RCC 7860 (cell line): ENCODE results near the gene FEN1.

ENCODE experiments used
- DNase-seq: peaks from one replicate; pipeline ENCODE4 v3.0.0-alpha.2; 2015; ENCODE audit warnings: low spot score
- FAIRE-seq: peaks from 2 replicates; lab custom pipeline; 2012; peaks lifted over from hg19 to GRCh38; lab: Jason Lieb, UNC

FEN1 gene

DNA sequence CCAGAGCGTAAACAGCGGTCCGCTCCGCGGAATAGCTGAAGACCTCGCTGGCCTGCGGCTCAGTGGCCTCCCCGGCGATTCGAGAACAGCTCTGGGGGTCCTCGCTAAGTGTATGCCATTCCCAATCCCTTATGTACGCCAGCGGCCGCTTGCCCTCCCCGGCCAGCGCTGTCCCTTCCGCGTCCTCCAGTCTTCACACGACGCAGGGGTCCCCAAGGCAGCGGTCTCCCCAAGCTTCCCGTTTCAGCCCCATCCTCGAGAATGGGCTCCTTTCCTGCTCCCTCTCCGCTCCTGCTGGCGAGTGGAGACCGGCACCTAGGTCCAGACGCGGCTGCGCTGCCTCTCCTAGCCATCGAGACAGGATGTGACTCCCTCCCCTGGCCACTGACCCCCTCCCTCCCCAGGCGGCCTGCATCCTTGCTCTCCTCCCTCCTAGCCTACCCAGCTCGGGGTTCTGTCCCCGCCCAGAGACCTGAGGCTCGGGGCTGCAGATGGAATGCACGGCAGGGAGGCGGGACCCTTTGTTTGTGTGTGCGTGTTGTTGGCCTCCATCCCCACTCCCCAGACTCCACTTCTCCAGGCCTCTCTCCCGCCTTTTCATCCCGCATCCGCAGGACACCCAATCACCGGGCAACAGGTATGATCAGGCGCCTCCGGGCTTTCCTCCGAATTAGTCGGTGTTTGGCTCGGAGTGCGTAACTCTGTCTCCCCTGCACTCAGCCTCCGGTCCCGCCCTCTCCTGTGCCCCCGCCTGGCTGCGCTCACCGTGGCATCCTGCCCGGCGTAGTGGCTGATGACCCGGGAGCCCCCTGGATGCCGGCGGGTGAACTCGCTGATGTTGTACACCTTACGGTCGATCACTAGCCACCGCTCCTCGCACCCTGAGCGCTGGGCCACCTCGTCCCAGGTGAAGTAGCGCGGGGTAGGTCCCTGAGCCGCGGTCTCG lies 23.4 kb downstream of the FEN1 start:
- DNase-seq, result peak; percentile 73
- FAIRE-seq, result no peak

- FAIRE-seq (no peak), DNase-seq (peak; percentile 87)
These were observed 24.2 kb downstream of the FEN1 start, which contains the start of gene FADS1 for GRCh38 chr11:61816736-61817455. Gene FADS1 (minus strand): TSS chr11:61817003. CDS start chr11:61816929, 74 bp downstream.

DNA sequence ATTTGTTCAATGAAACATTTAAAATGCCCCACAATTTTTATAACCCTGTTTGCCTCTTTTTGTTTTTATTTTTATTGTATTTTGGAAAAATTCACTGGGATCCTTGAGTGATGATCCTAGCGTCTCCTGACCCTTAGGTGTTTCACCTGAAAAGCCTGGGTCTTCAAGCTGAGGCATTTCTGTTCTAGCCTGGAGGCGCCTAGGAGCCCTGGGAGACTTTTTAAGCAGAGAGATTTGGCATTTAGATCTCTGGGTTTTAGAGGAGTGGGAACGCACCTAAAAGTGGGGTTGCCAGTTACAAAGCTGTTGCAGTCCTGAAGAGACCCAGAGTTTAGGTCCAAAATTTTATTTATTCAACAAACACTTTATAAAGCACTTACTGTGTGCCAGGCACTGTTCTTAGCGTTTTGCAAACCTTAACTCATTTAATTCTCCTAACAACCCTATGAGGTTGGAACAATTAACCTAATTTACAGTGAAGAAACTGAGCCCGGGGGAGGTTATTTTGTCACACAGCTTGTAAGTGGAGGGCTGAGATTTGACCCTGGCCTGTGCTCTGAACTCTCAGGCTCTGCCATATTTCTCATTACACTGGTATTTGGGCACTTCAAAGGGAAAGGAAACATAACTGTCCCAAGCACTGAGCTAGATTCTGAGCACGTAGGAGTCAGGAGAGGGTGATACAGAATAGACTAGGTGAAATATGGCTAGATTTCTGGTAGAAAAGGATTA lies 24.9 kb downstream of the FEN1 start:
- DNase-seq, result no peak
- no peak for FAIRE-seq

GRCh38 chr11:61820174-61820573 lies 27.5 kb downstream of the FEN1 start:
- FAIRE-seq, result no peak
- peak; percentile 42 for DNase-seq

GRCh38 chr11:61826930-61827570 lies 34.3 kb downstream of the FEN1 start:
- no peak for DNase-seq

DNA sequence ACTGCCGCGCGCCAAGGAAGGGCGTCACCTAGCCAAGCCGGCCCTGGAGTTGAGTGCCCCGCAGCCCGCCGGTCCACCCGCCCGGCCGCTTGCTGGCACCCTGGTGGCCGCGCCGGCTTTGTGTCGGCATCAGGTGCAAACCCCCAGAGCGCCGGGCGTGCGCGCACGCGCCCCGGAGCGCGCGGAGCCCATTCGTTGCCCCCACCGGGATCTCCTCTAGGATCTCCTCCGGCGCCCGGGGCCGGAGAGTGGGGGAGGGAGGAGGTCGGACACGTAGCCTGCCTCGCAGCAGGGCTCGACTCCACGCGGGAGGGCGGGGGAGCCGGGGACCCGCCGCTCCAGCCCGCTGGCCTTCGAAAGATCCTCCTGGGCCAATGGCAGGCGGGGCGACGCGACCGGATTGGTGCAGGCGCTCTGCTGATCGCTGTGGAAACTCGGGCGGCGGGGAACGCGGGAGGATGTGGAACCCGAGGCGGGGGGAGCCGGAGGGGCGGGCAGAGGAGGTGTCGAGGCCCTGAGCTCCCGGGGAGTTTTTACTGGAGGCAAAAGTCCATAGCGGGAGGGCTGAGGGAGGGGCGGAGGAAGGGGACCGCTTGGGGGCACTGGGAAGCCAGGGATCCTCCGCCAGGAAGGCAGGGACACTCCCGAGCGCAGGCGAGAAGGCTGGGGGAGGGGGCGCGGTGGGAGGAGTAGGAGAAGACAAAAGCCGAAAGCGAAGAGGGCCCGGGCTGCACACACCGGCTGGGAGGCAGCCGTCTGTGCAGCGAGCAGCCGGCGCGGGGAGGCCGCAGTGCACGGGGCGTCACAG lies 35.1 kb downstream of the FEN1 start, which contains the start of gene FADS2:
TSS of gene FADS2 (plus strand) at position 730 of the 808 bp plus-strand sequence. CDS start 91 bp downstream, outside the sequence.
- FAIRE-seq, result peak; percentile 79

More at GRCh38 chr11:61826930-61827570, 34.3 kb downstream of the FEN1 start:
- no peak for FAIRE-seq

GRCh38 chr11:61828379-61828628 lies 35.6 kb downstream of the FEN1 start:
- DNase-seq, result no peak
- FAIRE-seq, result no peak

More for the DNA sequence above, 35.1 kb downstream of the FEN1 start, which contains the start of gene FADS2:
- peak; percentile 90 for DNase-seq

GRCh38 chr11:61828629-61829407 lies 36.1 kb downstream of the FEN1 start:
- no peak for DNase-seq
- no peak for FAIRE-seq

DNA sequence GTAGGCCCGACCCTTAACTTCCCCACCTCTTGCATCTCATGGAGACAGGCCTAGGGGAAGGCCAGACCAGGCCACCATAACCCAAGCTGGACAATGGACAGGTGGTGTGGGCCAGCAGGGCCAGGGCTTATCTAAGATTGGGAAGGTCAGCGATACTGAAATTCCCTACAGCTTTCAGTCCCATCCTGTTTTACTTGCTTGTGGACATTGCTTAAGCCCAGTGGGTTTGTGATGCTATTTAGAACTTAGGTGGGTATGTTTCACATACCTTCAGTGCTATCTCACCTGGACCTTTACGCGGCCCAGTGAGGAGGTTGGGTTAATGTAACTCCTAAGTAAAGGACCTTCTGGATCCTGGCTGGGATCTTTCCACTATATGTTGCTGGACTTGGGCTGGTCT lies 37.1 kb downstream of the FEN1 start:
- no peak for FAIRE-seq
- DNase-seq, result no peak

DNA sequence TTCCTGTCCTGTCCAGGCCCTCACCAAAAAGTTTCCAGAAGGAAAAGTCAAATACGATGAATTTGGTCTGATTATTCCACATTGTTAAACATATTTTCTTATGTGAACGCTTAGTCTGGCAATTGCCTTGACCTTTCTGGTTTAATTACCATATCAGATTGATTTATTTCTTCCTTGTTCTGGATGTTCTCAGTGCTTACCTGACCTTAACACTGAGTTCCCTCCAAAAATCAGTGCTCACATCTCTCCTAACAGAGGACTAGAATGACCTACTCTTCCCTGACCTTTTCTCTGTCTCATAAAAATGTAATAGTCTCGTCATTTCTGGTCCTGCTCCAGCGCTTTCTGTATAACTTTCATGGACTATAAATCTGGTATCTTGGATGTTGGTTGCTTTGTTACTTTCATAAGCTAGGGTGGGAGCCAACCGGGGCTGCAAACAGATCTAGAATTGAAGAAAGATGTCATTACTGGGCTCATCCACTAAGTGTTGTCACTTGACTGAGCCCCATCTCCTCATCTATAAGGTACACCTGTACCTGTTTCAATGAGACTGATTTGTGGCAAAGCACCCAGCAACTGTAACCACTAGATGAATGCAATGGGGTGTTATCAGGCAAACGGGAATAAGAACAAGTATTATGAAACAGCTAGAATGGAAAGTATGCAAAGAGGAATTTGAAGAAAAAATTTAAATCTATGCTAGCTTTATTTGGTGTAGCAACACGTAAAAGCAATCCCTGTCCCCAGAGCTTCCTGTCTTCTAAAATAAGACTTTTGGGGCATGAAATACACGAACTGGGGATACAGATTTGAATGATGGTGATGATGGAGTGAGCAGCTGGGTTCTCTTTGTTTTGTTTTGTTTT lies 37.8 kb downstream of the FEN1 start:
- FAIRE-seq, result no peak
- no peak for DNase-seq

GRCh38 chr11:61832207-61832606 lies 39.5 kb downstream of the FEN1 start:
- DNase-seq (no peak), FAIRE-seq (no peak)

GRCh38 chr11:61832754-61833153 lies 40.0 kb downstream of the FEN1 start:
- DNase-seq (no peak), FAIRE-seq (no peak)

DNA sequence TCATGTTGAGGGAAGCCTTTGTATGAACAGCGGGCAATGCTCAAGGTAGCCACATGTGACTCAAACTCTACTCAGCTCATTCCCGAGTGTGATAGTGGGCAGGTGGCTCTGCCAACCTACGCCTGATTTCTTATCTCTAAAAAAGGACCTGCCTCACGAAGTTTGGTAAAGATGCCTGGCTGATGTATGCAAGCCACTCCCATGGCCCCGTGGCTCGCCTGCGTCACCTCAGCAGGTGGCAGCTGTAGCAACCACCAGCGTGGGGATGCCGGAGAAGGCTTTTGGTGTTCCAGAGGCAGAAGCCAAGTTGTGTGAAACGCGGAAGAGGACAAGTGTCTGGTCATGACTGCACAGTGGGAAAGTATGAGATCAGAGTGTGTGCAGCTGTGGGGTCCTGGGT lies 40.8 kb downstream of the FEN1 start:
- DNase-seq, result no peak
- FAIRE-seq, result no peak

GRCh38 chr11:61833926-61834277 lies 41.2 kb downstream of the FEN1 start:
- no peak for FAIRE-seq
- DNase-seq, result no peak

- DNase-seq, result no peak
- FAIRE-seq, result no peak
These were observed 41.8 kb downstream of the FEN1 start for GRCh38 chr11:61834278-61835048.

DNA sequence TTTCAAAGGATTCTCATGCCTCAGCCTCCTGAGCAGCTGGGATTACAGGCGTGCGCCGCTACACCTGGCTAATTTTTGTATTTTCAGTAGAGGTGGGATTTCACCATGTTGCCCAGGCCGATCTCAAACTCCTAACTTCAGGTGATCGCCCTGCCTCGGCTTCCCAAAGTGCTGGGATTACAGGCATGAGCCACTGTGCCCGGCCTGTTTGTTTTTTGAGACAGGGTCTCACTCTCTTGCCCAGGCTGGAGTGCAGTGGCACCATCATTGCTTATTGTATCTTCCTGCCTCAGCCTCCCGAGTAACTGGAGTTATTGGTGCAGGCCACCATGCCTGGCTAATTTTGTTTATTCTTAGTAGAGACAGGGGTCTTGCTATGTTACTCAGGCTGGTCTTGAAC lies 43.5 kb downstream of the FEN1 start:
- no peak for DNase-seq
- no peak for FAIRE-seq

GRCh38 chr11:61837411-61838005 lies 44.8 kb downstream of the FEN1 start:
- FAIRE-seq (no peak), DNase-seq (no peak)
